ENCODE results near the gene FBXL20. TPM values are rescaled to one million over a fixed set of nuclear protein-coding genes. Genes with fewer than 3 reads are reported as not detected.

The FBXL20 gene
- total and polyA plus RNA-seq, 10 of the 15 experiments (the other 5 are each of a cell fraction or from before 2014, with no cell fraction given), result 1.2 to 8.3 (median 4.4) TPM

DNA sequence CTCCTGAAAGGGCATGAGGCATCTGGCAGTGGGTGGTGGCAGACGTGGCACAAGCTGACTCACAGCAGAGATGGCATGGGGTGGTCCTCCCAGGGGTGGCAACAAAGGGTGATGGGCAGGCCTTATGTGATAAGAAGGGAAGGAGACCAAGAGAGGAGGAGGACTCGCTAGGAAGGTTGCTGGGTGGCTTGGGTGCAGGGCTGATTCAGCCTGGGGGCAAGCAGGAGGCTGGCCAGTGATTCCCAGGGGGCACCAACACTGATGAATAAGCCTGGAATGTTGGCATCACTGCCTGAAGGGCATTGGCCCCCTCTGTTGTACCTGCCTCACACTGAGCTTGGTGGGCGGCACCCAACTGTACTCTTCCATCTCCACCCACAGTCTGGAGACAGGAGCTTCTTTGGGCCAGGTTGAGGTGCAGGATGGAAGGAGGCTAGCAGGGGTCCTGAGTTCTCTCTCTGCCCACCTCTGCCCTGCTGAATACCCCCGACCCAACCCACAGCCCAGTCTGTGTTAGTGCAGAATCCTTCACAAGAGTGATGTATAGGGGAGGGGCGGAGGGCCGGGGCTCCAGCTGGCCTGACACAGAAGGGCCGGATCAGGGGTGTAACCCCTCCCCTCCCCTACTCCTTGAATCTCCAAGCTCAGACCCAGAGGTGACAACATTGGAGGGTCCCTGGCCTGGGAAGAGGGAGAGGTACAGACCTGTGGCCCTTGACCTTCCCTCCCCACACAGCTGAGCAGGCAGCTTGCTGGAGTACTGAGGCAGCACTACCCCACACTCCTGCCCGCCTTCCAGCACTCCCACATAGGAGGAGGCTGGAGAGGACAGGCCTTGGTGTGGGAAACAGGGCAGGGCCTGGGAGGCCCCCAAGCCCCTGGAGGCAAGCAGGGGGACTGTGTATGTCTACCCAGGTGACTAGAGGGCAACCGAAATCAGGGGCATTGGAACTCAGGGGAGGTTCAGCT lies 178.3 kb downstream of the FBXL20 start:
- no peak for TF ChIP-seq CBX5 (IDR thresholded peaks at IDR 0.05; ENCODE audit: low read depth)
- no peak for TF ChIP-seq IKZF1 (conservative IDR thresholded peaks at IDR 0.05)
- no peak for TF ChIP-seq CBFB (IDR thresholded peaks at IDR 0.05; ENCODE audit: low read depth)
- TF ChIP-seq, protein P1, sequence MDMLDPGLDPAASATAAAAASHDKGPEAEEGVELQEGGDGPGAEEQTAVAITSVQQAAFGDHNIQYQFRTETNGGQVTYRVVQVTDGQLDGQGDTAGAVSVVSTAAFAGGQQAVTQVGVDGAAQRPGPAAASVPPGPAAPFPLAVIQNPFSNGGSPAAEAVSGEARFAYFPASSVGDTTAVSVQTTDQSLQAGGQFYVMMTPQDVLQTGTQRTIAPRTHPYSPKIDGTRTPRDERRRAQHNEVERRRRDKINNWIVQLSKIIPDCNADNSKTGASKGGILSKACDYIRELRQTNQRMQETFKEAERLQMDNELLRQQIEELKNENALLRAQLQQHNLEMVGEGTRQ (IDR thresholded peaks at IDR 0.05; ENCODE audit: borderline replicate concordance, low read depth, low read length), result no peak
- TF ChIP-seq EZH2 (IDR thresholded peaks at IDR 0.05; ENCODE audit: borderline replicate concordance, control insufficient read depth, low read depth, low read length), result no peak
- TF ChIP-seq ZNF207 (IDR thresholded peaks at IDR 0.05; ENCODE audit: borderline replicate concordance), result no peak
- TF ChIP-seq BCL11A (IDR thresholded peaks at IDR 0.05; ENCODE audit: low read depth, low read length), result no peak
- TF ChIP-seq, protein P2, sequence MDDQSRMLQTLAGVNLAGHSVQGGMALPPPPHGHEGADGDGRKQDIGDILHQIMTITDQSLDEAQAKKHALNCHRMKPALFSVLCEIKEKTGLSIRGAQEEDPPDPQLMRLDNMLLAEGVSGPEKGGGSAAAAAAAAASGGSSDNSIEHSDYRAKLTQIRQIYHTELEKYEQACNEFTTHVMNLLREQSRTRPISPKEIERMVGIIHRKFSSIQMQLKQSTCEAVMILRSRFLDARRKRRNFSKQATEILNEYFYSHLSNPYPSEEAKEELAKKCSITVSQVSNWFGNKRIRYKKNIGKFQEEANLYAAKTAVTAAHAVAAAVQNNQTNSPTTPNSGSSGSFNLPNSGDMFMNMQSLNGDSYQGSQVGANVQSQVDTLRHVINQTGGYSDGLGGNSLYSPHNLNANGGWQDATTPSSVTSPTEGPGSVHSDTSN (IDR thresholded peaks at IDR 0.05; ENCODE audit: insufficient replicate concordance, low read depth, low read length), result no peak
- TF ChIP-seq FOXM1 (IDR thresholded peaks at IDR 0.05; ENCODE audit: low read depth, low read length), result no peak
- no peak for TF ChIP-seq BCLAF1 (IDR thresholded peaks at IDR 0.05)
- TF ChIP-seq RB1 (IDR thresholded peaks at IDR 0.05; ENCODE audit: borderline replicate concordance), result no peak
- no peak for TF ChIP-seq FOXK2 (IDR thresholded peaks at IDR 0.05)
- no peak for TF ChIP-seq E2F8 (IDR thresholded peaks at IDR 0.05; ENCODE audit: low read depth, partially characterized antibody)
- TF ChIP-seq ZNF24 (IDR thresholded peaks at IDR 0.05), result no peak
- no peak for TF ChIP-seq SRF (IDR thresholded peaks at IDR 0.05; ENCODE audit: low read depth in 2 of 2, low read length in 2 of 2)
- WGBS (ENCODE audit: insufficient coverage, insufficient replicate concordance, low lambda C conversion rate, missing lambda C conversion rate), result 32% methylated on average over 9 of the region's 9 CpGs
- Histone ChIP-seq H3K4me3 (no peak overlapping the region), H3K36me3 (ENCODE audit: control insufficient read depth in 2 of 2, insufficient read depth in 2 of 2, low read length in 1 of 2) (no peaks in the 10 kb centered on the region), H3K27me3 (replicated peaks in 1 of 2; ENCODE audit: control insufficient read depth in 2 of 2, insufficient read depth in 2 of 2, low read length in 1 of 2) (peaks cover 4 to 8% of the 10 kb centered on the region in 2 experiments; a peak in 3 of 4 replicates), H2AFZ (ENCODE audit: control insufficient read depth, low read depth, low read length) (no peak overlapping the region), H3K4me2 (ENCODE audit: control insufficient read depth, insufficient read depth) (no peak overlapping the region), H3K79me2 (ENCODE audit: control insufficient read depth, insufficient read depth, low read length) (no peaks in the 10 kb centered on the region), H3K9ac (ENCODE audit: control insufficient read depth, insufficient read depth, low read length) (no peak overlapping the region), H4K20me1 (ENCODE audit: control insufficient read depth, insufficient read depth) (no peaks in the 10 kb centered on the region), H3K27ac (ENCODE audit: control insufficient read depth, insufficient read depth) (no peak overlapping the region), H3K4me1 (ENCODE audit: control insufficient read depth, insufficient read depth, low read length) (no peaks in the 10 kb centered on the region), H3K9me3 (replicated peaks; ENCODE audit: control insufficient read depth, insufficient read depth, low read length) (no peaks in the 10 kb centered on the region)
- in situ Hi-C loops (cut with MboI) (no loop called here), intact Hi-C loops (cut with micrococcal nuclease; ENCODE audit: unreplicated experiment) (no loop called here)
- FAIRE-seq, result no peak
- no peak for ATAC-seq
- ChIA-PET CTCF (interaction anchor here (0.6 to 1.2 kb wide), 3 partner anchors 9 to 127 kb away, joined by 3 to 6 read pairs (median 5); no protein-coding TSS in a partner anchor), SMC1A (ENCODE audit: uncharacterized antibody, unreplicated experiment) (interaction anchor here (1.5 kb wide), 1 partner anchor 22 kb away, joined by 3 read pairs; no protein-coding TSS in a partner anchor), RAD21 (ENCODE audit: unreplicated experiment) (interaction anchor here (0.7 kb wide), 1 partner anchor 401 kb away, joined by 3 read pairs; no protein-coding TSS in a partner anchor), POLR2A (no interaction called here)
- no peak for DNase-seq (ENCODE audit: low read depth, low spot score)
- BruUV-seq (replicated peaks), result no TSS peak

All from GM12878 (cell line).